Dedifferentiated amniotic fluid mesenchymal stem cell (primary cell): ENCODE measurements around the gene ZNF518A.
"Not testable (repeated sequence)": the region's sequence is repeated elsewhere in the genome, so short reads cannot be mapped to it uniquely, and the experiment has no call there.

Source experiments
- DNase-seq: peaks from one replicate; pipeline ENCODE4 v3.0.0-alpha.2; 2016; ENCODE audit errors: extremely low spot score

The ZNF518A gene

GRCh38 chr10:96133135-96133534 is 3.0 kb downstream of the ZNF518A start:
- no peak for DNase-seq

GRCh38 chr10:96136810-96137209 is 6.7 kb downstream of the ZNF518A start:
- DNase-seq = no peak

- DNase-seq = no peak
These were observed 7.5 kb downstream of the ZNF518A start for GRCh38 chr10:96137567-96137966.

- no peak for DNase-seq
These were observed 8.0 kb downstream of the ZNF518A start for GRCh38 chr10:96138102-96138501.

DNA sequence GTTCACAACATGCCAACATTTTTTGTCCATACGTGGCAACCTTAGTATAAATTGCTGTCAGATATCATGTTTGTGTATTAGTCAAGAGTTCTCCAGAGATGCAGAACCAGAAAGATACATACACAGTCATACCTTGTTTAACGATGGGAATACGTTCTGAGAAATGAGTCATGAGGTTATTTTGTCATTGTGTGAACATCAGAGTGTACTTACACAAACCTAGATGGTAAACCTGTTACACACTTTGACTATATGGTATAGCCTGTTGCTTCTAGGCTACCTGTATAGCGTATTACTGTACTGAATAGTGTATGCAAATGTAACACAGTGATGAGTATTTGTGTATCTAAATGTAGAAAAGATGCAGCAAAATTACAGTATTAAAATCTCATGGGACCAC is 22.3 kb downstream of the ZNF518A start:
- no peak for DNase-seq

DNA sequence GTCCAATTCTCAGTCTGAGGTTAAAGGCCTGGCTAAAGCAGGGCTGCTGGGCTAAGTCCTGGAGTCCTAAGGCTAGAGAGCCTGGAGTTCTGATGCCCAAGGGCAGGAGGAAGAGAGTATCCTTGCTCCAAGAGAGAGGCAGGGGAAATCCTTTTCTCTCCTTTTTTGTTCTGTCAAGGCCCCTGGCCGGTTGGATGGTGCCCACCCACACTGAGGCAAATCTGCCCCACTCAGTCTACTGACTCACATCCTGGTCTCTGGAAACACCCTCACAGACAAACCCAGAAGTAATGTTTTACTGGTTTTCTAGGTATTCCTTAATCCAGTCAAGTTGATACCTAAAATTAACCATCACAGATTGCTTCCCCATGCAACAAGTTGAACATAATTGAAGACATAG is 23.0 kb downstream of the ZNF518A start:
- no peak for DNase-seq

DNA sequence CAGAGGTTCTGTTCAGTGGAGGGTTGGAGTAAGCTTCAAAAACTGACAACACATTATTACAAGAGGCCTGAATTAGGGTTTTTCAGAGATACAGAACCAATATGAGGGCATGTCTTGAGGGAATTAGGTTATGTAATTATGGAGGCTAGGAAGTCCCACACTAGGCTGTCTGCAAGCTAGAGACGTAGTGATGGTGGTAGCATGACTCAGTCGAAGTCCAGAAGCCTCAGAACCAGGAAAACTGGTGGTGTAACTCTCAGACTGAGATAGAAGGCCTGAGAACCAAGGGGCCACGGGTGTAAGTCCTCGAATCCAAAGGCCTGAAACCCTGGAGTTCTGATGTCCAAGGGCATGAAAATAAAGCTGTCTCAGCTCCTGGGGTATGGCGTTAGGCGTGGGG is 35.6 kb downstream of the ZNF518A start:
- no peak for DNase-seq

GRCh38 chr10:96168546-96168945 is 38.4 kb downstream of the ZNF518A start:
- DNase-seq = peak; percentile 6

DNA sequence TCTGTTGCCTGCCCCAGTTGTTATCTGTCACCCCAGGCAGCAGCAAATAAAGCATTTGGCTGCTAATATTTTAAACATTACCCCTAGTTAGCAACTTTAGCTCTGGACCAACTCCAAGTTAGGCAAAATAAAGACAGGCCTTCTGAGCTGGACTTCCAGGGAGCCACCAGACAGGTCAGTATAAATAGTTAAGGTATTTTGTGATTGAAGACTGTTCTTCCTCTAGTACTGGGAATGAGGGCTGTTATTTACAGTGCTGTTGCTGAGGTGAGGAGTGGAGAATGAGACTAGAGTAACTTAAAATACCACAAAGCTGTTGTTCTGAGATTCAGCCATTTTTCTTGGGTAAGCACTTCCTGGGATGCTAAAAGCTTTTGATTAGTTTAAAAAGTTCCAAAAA is 40.1 kb downstream of the ZNF518A start:
- no peak for DNase-seq

GRCh38 chr10:96172666-96173065 is 42.6 kb downstream of the ZNF518A start:
- DNase-seq = no peak

GRCh38 chr10:96176985-96177384 is 46.9 kb downstream of the ZNF518A start:
- DNase-seq = no peak

- no peak for DNase-seq
These were observed 58.3 kb downstream of the ZNF518A start for GRCh38 chr10:96188421-96188820.

DNA sequence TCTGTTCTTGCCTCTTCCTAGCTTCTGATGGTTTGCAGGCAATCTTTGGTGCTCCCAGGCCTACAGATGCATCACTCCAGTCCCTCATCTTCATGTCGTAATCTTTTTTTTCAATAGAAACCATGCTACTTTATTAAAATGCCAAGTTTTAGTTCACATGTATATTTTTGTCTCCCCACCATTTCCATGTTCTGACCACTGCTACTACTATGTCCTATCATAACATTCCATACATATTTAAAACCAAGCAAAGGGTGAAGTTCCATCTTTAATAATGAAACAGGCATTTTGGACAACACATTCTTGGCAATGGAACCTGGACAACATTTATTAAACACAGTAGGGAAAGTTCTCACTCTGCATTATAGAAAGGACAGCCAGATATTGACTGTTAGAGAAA is 58.8 kb downstream of the ZNF518A start:
- no peak for DNase-seq

DNA sequence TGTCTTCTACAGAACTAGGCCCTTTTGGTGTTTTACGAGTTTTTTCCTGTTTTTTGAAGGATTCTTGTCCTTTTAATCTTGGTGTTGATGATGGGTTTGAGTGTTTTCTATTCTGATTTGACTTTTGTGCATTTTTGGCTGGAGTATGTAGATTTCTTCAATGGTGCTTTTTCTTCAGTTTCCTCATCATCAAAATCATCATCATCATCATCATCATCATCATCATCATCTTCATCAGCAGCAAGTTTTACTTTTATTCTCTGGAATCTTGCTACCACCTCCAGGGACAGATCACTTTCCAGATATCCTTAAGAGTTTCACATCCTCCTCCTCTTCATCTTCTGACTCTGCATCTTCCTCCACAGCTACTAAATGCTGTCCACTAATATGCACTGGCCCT is 59.4 kb downstream of the ZNF518A start:
- not testable (repeated sequence) for DNase-seq

DNA sequence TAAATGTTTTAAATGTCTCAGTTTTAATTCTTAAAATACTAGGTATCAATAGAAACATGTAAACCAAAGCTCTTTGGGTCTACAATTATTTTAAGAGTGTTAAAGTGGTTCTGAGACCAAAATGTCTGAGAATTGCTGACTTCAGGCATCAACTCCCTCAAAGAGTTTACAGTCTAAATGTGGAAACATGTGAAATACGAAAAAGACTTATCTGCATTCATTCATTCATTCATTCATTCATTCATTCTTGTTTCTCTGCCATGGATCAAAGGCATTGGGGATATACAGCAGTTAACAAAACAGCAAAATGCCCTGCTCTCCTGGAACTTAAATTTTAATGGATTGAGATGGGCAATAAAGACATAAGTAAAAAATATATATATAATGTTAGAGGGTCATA is 71.4 kb downstream of the ZNF518A start:
- DNase-seq = no peak

GRCh38 chr10:96205580-96205979 is 75.5 kb downstream of the ZNF518A start:
- no peak for DNase-seq

DNA sequence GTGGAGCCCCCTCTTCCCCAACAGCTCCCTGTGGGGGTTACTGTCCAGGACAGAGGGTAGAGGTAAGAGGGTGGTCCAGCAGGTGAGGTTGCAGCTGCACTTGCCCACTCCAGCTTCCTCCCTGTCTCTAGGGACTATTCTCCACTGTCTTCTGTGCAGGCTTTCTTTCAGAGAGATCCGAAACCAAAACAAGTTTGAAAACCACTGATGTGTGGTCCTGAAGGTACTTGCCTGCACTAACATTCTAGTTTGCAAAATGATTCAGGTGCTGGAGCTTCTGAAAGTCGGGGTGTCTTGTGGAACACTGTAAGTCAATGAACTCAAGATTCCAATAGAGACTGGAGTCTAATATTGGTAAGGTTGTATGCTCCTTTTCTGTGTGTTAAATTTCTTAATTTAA is 78.2 kb downstream of the ZNF518A start:
- DNase-seq = no peak

DNA sequence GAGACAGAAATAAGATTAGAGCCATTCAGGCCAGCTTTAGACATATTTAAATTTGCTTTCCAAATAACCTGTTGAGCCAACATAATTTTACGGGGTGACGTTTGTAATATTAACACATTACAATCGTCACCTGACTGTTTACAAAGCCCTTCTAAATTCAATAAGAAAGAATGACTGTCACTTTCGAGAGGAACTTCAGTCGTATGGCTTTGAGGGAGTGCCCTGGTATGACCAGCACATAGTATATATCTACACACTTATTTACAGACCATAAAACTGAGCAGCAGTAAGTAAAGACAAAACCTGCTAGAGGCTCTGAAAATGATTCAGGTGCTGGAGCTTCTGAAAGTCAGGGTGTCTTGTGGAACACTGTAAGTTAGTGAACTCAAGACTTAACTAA is 78.8 kb downstream of the ZNF518A start:
- no peak for DNase-seq

DNA sequence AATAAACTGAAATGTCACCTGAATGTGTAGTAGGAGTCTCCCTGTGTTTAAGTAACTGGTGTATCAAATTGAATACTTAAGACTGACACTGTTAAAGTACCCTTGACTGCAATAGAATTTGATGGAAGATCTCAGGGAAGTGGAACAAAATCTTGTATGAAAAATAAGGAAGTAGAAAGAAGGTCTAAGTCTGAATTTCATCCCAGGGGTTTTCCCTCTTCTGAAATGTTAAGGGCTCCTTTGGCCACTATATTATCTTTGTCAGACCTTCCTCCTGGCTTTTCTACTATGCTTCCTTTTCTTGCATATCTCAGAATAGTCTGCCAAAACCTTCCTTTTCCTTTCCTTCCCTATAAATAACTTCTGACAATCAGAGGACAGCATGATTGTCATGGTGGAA is 81.7 kb downstream of the ZNF518A start:
- DNase-seq = no peak

DNA sequence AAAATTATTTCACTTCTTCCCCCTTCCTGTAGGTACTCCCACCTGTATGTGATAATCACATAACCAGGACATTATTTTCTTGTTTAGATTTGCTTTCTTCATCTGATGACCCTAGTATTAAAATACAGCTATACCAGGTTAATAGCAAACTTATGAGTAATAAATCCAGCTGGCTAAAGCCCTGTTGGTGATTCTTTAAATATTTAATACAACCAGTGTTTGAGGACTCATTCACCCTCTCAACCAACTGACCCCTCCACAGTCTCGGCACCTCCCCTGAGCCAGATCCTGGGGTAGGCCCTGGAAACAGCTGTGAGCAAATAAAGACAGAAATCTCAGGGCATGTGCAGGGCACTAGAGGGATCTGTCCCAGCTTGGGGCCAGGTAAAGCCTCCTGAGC is 82.8 kb downstream of the ZNF518A start:
- DNase-seq = no peak
